SKM-1 (cell line): ENCODE data around the gene SCYGR8.

Experiments
- DNase-seq: peaks from one replicate; lab custom pipeline; 2025; ENCODE audit not compliant: unreplicated experiment; lab: John Stamatoyannopoulos, UW

SCYGR8 gene

DNA sequence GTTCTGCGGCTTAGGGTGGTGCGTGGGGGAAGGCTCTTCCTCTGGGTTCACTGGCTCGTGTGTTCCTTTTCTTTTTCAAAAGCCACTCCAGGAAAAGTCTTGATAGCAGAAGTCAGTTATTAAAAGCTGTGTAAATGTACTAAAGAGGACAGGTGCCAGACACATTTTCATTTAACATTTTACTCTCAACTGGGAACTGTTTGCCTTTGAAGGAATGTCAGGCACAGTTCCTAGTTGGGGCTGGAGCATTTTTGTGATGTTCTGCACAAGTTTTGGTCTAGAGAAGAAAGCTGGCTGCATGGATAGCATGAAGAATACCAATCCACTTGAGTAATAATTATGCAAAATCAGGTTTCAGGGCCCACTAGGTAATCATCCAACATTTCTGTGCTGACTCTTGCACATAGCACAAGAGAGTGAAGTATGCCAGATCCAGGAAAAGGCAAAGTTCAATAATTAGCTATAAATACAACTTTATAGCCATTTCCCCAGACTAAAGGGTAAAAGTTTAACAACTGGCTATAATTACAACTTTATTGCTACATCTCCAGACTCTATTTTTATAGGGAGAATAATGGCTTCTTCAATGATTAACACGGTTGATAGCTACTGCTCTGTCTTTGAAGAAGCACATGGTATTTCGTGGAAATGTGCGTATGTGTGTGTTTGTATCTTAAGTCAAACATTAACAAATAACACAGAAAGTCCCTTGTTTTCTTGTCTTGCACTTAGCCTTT is 16.2 kb downstream of the SCYGR8 start:
- DNase-seq = no peak

DNA sequence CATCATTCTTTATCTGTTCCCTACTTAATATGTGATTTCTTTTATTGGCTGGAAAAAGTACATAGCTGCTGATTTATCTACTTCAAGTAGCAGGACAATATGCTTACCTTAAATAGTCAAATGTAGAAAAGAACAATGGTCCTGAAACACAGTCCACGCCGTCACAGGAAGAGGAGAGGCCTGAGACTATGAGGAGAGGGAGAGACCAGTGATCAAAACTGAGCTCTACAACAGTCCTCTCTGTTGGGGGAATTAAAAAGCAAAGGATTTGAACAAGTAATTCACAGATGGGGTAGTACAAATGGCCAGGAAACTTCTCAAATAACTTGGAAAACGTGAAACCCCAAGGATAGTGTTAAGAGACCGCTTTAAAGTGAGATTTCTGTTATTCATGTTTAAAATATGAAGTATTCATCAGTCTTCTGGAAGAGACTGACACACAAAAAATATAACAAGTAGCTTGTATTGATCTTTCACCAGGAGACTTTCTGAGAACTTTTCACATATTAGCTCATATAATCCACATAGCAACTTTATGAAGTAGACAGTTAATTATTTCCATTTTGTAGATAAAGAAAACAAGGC is 20.2 kb downstream of the SCYGR8 start:
- no peak for DNase-seq

DNA sequence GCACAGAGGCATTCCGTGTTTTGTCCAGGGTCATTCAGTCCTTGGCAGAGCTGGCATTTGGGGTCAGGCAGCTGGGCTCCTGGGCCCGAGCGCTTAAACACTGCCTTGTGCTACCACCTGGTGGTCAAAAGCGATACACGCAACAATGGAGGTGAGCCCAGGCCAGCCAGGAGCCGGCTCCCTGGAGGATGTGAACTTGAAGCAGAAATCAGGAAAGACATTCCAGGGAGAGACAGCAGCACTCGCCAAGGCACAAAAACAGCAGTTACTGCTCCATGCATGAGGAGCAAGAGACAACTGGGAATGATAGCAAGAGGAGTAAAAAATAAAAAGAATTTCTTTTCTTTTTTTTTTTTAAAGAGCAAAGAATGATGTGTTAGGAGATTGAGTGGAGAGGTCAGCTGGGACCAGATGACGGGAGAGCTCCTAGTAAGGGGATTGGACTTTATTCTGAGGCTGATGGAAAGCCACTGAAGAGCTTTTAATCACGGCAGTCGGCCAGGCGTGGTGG is 20.7 kb downstream of the SCYGR8 start:
- peak; percentile 81 for DNase-seq

DNA sequence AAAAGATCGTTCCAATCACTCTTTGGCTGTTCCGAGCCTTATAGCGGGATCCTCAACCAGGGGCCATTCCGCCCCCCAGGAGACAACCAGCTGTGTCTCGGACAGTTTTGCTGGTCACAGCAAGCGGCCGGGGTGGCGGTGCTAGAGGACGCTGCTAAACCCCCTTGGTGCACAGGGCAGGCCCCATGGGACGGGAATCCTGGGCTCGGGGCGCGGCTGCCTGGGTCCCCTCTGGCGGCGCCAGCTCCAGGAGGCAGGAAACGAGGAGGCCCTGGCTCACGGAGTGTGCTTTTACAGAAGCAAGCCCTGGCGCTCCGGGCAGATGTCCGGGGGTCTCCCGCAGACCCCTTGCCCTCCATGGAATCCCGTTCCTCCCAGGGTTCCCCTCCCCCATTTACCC is 22.1 kb downstream of the SCYGR8 start:
- DNase-seq = no peak

DNA sequence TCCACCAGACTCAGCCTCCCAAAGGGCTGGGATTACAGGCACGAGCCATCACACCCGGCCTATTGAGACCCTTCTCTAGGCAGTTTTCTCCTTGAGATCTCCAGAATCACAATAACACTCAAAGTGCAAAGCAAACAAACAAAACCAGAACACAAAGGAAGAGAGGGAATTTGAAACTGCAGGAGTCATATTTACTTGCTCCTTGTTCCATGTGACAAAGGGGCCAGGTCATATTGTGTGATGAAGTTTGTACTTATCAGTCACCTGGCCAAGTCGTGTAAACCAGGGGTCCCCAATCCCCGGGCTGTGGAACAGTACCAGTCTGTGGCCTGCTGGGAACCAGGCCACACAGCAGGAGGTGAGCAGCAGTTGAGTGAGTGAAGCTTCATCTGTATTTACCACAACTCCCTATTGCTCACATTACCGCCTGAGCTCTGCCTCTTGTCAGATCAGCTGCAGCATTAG is 26.5 kb downstream of the SCYGR8 start:
- no peak for DNase-seq

DNA sequence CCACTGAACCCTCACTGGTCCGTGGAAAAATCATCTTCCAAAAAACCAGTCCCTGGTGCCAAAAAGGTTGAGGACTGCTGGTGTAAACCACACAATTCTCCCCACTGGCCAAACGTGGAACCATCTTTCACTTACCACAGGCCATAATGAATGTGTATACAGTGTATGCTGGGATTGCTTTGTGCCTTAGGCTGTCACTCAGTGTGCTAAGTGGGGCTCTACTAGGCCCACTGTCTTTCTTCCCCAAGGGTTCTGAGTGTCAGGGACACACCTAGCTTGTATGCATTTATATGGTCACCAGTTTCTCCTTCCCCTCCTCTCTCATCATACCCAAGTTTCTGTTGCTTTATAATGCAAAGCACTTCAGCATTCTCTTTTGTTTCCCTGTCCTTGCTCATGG is 27.2 kb downstream of the SCYGR8 start:
- no peak for DNase-seq

DNA sequence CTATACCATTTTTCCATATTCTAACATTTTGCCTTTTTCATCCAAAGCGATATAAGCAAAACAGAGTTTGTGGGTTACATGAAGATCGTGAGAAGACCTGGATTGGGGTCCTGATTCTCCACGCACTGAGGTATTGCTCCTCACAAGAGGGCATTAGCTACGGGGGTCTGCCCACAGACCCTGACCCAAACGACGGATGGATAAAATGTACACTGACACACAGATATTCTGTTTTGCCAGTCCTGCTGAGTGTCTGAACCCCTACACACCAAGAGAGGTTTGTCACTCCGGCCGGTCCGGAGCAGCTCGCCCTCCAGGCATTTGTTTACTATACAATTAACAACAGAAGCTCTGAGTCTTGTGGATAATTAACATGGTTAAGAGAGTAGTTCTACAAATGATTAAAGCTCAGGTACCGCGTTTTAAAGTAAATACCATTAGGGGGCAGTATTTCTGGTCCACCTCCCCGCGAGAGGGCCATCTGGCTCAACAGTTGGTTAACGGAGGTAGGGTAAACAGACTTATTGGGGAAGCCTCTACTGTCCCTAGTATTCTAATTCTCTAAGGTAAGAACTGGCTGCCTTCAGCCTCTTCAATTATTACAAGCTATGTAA is 28.4 kb downstream of the SCYGR8 start:
- no peak for DNase-seq

DNA sequence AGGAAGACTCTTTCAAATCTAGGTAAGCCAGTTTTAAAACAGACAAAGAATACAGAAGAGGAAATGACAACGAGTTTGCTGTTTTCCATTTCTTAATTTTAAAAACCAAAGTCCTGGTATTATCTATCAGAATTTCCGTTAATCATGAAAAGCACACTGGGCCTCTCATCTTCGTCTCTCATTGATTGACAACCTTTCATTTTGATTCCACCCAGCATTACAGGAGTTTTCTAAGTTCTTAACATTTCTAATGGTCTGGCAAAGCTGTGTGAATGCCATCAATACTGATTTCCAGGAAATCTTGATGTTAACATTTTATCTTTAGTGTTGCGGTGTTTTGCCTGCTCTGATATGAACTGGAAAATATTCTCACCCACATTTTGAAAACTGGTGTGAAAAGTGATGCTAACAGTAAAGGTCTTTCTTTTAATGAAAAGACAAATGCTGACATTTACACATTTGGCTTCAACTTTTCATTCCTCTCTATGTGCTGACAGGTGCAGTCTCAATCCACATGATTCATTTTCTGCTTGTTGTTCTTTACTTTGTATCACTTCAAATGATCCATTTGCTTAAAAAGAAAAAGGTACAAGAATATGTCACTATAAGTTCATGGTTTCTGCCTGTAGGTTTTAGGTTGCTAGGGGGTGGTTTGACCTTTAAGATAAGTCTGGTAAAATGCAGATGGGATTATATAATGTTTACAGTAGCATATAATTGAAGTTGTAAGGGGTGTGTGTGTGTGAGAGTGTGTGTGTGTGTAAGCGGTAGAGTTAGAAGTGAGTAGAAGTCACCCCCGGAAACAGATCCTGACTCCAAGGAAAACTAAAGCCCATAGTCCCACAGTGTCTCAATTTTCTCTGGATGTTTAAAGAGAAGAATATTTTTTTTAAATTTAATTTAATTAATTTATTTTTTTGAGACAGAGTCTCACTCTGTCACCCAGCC is 29.5 kb downstream of the SCYGR8 start:
- DNase-seq = no peak

DNA sequence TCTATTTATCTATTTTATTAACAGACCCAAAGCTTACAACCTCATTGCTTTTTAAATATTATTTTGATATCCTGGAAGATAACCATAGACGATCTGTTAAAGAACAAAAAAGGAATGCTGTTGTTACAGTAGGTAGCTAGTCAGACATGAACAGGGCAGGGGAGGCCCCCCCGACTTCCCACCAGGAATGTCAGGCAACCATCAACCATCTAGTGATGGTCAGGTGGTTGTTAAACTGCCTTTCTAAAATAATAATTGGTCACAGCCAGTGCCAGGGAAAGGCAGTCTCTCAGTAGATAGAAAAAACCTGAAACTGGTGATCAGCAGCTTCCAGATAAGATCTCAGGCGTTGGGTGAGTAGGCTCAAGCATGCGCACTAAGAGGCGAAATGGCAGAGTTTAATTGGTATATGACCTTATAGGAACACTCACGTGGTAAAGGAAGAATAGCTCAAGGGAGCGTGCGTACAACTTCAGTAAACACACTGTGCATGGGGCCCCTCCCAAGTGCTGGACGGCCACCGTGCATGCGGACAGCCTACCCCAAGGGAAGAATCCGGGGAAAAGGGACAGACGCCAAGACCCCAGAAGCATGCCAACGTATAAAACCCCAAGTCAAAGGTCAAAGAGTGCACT is 35.4 kb downstream of the SCYGR8 start:
- no peak for DNase-seq

DNA sequence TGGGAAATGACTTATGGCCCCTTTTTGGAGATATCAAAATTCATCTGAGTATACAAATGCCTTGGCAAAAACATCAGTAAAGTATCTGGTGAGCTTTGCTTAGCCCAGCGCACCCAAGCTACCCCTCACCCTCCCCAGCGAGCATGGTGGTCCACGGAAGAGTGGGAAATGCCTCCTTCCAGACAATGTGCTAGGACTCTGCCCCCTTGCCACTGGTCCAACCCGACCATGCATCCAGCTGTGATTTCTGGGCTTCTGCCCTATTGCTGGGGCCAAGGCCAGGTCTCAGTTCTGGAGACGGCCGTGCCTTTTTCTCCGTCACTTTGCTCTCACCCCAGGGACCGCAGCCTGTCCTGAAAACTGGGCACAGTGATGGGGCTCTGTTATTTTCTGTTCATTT is 36.1 kb downstream of the SCYGR8 start:
- no peak for DNase-seq

DNA sequence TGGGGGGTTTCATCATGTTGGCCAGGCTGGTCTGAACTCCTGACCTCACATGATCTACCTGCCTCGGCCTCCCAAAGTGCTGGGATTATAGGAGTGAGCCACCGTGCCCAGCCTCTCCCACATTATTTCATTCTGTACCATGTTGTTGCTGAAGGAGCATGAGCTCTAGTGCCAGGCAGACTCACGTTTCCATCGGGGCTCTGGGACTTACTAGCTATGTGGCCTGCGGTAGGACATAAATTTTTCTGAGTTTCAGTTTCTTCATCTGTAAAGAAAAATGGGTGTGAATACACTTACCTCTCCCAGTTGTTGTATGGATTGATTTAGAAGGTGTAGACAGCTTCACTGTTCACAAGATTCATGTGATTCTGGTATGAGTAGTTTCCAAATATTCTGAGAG is 37.1 kb downstream of the SCYGR8 start:
- no peak for DNase-seq

DNA sequence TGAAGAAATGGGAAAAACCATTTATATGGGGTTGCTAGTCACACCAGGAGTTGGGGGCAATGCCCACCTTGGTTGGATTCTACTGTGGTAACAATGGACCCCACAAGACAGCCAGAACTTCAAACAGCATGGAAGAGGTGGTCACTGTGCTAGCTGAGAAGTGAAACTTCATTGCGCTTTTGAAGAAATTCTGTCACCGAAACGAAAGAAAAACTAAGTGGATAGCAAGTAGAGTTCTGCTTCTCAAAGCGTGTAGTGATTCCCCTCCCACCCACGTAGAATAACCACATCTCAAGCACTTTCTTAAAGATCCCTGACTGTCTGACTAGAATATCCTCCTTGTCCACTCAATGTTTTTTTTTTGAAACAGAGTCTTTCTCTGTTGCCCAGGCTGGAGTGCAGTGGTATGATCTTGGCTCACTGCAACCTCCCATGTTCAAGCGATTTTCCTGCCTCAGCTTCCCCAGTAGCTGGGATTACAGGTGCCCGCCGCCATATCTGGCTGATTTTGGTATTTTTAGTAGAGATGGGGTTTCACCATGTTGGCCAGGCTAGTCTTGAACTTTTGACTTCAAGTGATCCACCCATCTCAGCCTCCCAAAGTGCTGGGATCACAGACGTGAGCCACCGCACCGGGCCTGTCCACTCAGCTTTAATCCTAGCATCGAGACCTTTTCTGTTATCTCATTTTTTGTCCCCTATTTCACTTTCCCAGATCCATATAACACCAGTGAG is 37.9 kb downstream of the SCYGR8 start:
- no peak for DNase-seq

DNA sequence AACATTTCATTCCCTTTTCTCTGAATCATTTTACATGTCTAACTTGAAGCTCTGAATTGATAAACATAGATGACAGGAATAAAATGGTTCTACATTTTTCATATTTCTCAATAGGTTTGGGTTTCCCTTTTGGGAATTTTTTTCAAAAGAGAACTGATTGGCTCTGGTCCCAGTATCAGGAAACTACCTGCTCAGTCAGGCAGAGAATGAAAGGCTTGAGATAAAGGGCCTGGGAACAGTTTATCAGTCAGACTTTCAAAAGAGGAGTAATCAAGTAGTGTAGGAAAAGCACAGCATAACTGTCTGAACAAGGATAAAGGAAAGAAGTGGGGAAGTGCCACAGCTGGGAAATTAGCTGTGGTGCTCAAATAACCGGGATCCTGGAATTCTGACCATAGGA is 39.6 kb downstream of the SCYGR8 start:
- DNase-seq = no peak

DNA sequence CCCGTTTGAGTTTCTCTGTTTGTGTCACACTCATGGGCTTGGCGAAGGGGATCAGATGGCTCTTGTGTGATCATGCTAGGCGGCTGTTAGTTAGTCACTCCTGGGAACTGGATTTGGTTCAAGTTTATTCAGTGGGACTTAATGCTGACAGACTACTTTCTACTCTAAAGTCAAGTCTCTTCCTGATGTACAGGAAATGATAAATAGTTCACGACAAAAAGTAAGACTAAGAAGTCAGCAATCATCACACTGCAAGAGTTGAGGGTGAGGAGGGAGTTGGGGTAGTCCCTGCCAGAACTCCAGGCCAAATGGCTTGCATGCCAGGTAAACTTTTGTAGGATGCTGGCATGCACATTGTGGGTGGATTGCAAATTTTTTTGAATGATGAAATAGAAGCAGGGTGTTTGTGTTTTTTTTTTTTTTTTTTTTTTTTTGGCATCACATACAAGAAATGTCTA is 42.9 kb downstream of the SCYGR8 start:
- DNase-seq = no peak

DNA sequence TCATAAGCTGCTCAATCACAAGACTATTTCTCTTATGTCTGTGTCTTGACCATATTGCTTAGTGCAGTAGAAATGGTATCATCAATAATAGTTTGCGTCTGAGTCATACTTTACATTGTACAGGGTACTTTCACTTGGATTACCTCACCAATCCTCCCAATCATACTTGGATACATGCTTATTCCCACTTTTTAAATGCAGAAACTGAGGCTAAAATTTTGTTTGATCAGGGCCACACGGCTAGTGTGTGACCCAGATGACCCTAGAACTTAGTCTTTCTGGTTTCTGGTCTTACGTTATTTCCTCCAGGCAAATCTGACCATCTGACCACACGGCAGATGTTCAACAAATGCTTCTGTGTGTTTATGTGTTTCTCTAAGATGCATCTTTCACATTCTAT is 44.1 kb downstream of the SCYGR8 start:
- DNase-seq = no peak

DNA sequence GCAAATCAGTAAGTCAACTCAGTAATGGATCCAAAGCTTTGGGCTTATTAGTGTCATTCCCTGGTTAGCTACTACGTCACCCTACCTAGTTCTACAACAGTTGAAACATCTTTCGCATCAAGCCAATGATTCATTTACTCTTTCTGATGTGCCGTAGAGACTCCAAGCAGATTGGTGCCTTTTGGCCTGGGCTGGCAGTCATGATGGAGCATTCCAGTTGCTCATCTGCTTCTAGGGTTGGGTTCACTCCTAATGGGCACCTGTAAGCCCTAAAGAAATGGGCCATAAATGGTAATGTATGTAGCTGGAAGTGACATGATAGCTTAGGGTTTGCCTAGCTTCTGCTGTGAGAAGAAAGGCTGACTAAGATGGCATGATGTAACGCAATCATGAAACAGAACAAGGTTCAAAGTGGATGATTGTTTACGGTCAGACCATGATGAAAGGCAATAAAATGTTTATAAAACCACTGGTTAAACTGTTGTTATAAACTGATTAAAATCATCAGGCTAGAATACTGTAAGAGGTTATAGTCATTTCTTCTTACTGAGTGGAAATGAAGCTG is 47.5 kb downstream of the SCYGR8 start:
- no peak for DNase-seq
